Activated CD8-positive, alpha-beta T cell treated with anti-CD3 and anti-CD28 coated beads, Interleukin-2, amount 10 ng/mL, durations not matched to agents 7 days and 5 days (primary cell): ENCODE measurements around the gene CDT1. TPM values are rescaled to one million over a fixed set of nuclear protein-coding genes. Genes with fewer than 3 reads are reported as not detected.

Experiments used
- ATAC-seq: fragments of 150-1000 bp; cut with Tn5 transposase; one replicate; pipeline ENCODE4 v1.10.0; 2021; ENCODE audit warnings: moderate library complexity
- CTCF ChIA-PET: fragments of 350-600 bp; sonication (Branson Sonifier 250); formaldehyde crosslinking; loops from one replicate; lab custom pipeline; 2021; ENCODE audit warnings: antibody characterized with exemption; lab: Charles Lee
- POLR2A ChIA-PET: fragments of 350-600 bp; sonication (Branson Sonifier 250); formaldehyde crosslinking; loops from one replicate; lab custom pipeline; 2021; ENCODE audit warnings: antibody characterized with exemption; lab: Charles Lee
- DNase-seq: peaks from one replicate; pipeline ENCODE4 v3.0.0-alpha.2; 2020
- H3K27ac Mint-ChIP-seq: one replicate; pipeline ENCODE4 v1.8.0; 2021; ENCODE audit warnings: mild to moderate bottlenecking, mixed read lengths
- H3K27me3 Mint-ChIP-seq: one replicate; pipeline ENCODE4 v1.8.0; 2021; ENCODE audit warnings: low read depth, mixed read lengths
- H3K36me3 Mint-ChIP-seq: one replicate; pipeline ENCODE4 v1.8.0; 2021; ENCODE audit warnings: low read depth, mixed read lengths
- H3K4me1 Mint-ChIP-seq: one replicate; pipeline ENCODE4 v1.8.0; 2021; ENCODE audit warnings: low read depth, mixed read lengths
- H3K4me3 Mint-ChIP-seq: one replicate; pipeline ENCODE4 v1.8.0; 2021; ENCODE audit warnings: mild to moderate bottlenecking, mixed read lengths
- H3K9me3 Mint-ChIP-seq: one replicate; pipeline ENCODE4 v1.8.0; 2022; ENCODE audit warnings: mixed read lengths; ENCODE audit not compliant: insufficient read depth
- total RNA-seq, 2 experiments: library from RNA; stranded (reverse); gene quantifications; one replicate each; pipeline ENCODE4 v1.2.3, GENCODE V29; 2021

The CDT1 gene
- total RNA-seq, 2 experiments from 2014 or later: 126 to 132 TPM

DNA sequence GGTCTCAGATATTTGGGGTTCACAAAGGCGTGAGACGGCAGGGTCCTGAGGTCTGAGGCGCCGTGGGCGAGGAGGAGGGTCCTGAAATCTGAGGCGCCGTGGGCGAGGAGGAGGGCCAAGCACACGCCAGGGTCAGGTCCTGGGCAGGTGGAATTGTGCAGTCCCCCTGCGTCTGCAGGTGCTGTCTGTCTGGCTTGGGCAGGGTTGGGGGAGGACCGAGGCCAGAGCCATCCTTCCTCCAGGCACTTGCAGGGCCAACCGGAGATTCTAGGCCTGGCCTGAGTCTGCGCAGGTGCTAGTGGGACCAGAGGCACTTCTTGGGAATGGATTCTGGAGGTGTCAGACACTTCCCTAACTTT is 10.5 kb downstream of the CDT1 start:
- Mint-ChIP-seq H3K27ac (no peak overlapping the region), H3K9me3 (no peaks in the 10 kb centered on the region), H3K4me1 (peaks cover 24% of the 10 kb centered on the region), H3K36me3 (peaks cover 12% of the 10 kb centered on the region), H3K27me3 (no peaks in the 10 kb centered on the region), H3K4me3 (no peak overlapping the region)
- ChIA-PET CTCF (interaction anchor here (0.8 to 5.5 kb wide), 3 partner anchors 44 to 402 kb away, joined by 3 to 42 read pairs (median 12); partner anchors contain the start of genes GALNS and TRAPPC2L), POLR2A (no interaction called here)
- DNase-seq (no peak), ATAC-seq (no peak)

DNA sequence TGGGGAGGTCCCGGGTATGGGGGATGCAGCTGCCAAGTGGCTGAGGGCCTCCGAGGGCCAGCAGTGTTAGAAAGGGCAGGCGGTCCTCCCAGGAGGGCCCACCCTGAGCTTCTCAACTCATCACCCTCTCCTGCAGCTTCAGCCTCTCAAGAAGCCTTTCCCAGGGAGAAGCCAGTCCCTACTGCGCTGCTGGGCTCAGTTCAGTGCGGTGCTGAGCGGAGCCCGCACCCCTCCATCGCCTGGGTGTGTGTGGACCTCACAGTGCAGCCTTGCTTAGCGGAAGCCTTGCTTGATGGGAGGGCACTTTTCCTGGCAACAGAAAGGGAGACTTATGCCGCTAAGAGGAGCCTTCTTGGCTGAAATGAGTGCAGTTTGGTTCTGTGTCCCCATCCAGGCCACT is 11.6 kb downstream of the CDT1 start:
- Mint-ChIP-seq H3K27ac (no peak overlapping the region), H3K4me1 (peaks cover 14% of the 10 kb centered on the region), H3K36me3 (peaks cover 2% of the 10 kb centered on the region), H3K27me3 (no peaks in the 10 kb centered on the region), H3K9me3 (no peaks in the 10 kb centered on the region), H3K4me3 (no peak overlapping the region)
- ATAC-seq: no peak
- DNase-seq: no peak
- CTCF ChIA-PET: interaction anchor here (0.9 to 2.2 kb wide), 3 partner anchors 15 to 43 kb away, joined by 3 to 12 read pairs (median 3); no protein-coding TSS in a partner anchor
- POLR2A ChIA-PET: no interaction called here

DNA sequence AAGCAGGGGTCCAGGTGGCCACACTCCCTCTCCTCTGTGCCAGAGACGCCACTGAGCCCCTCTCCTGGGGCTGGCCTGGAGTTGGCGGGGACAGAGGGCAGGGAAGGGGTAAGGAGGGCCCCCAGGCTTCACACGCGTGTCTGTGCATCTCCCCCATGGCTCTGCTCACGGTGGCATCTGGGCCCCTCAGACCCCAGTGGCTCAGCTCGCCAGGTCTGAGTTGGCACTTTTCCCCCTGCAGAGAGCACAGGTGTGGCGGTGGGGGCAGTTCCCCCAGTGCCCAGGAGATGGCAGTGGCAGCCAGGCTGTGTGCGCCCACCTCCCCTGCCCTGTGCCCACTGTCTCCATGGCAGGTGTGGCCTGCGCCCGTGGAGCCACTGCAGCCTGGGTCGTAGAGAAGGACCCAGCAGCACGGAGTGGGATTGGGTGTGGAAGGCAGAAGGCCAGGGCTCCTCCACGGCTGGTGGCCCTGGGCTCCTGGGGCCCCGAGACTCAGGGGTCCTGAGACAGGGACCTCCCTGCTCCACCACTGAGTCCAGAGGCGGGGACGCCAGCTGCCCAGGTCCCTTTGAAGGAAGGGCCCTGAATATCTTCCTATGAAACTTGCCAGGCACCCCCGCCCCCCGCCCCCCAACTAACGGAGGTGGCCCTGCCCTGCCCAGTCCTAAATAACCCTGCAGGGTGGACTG is 12.5 kb downstream of the CDT1 start:
- Mint-ChIP-seq H3K36me3 (no peaks in the 10 kb centered on the region), H3K27ac (no peak overlapping the region), H3K4me1 (peaks cover 9% of the 10 kb centered on the region), H3K4me3 (no peak overlapping the region), H3K27me3 (no peaks in the 10 kb centered on the region), H3K9me3 (no peaks in the 10 kb centered on the region)
- peak; percentile 66 for DNase-seq
- ATAC-seq: no peak
- ChIA-PET CTCF (interaction anchor here (0.9 to 2.2 kb wide), 4 partner anchors 15 to 400 kb away, joined by 3 to 12 read pairs (median 4); no protein-coding TSS in a partner anchor), POLR2A (no interaction called here)

DNA sequence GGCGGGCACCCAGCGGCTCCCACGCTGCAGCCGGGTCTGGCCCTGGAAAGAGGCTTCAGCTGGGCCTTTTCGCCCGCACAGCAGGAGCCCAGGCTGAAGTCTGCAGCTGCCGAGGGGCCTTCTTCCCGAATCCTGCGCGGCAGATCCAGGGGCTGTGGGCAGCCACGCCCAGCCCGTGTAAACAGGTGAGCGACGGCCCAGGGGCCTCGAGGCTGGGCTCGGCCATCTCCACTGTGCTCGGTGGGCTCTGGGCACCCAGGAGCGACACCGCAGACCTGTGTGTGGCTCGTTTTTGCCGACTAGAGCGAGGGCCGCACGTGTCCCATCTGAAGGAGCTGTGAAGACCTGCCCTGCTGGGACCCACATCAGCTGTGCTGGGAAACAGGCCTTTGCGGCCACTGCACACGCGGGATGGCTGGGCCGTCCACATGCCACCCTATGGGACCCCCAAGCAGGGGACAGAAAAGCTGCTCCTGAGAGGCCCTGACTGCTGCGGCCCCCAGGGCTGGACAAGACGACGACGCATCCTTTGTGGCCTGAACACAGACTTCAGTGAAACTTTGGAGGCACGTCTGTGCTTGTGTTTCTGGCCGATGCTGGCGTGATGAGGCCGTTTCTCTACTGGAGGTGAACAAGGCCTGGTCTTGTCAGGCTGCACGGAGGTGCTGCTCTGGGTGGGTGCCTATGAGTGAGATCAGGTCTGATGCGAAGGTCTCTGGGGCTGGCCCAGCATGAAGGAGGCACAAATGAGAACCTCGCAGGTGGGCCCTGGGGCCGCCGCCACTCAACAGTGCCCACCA is 13.3 kb downstream of the CDT1 start:
- no peaks in the 10 kb centered on the region for H3K36me3 Mint-ChIP-seq
- ChIA-PET CTCF (interaction anchor here (1.1 to 2.8 kb wide), 2 partner anchors 41 to 399 kb away, joined by 4 to 12 read pairs; partner anchors contain the start of genes GALNS and TRAPPC2L), POLR2A (no interaction called here)
- H3K4me1 Mint-ChIP-seq: peaks cover 8% of the 10 kb centered on the region
- ATAC-seq (no peak), DNase-seq (no peak)
- no peak overlapping the region for H3K4me3 Mint-ChIP-seq
- no peak overlapping the region for H3K27ac Mint-ChIP-seq
- no peaks in the 10 kb centered on the region for H3K9me3 Mint-ChIP-seq
- H3K27me3 Mint-ChIP-seq: no peaks in the 10 kb centered on the region

DNA sequence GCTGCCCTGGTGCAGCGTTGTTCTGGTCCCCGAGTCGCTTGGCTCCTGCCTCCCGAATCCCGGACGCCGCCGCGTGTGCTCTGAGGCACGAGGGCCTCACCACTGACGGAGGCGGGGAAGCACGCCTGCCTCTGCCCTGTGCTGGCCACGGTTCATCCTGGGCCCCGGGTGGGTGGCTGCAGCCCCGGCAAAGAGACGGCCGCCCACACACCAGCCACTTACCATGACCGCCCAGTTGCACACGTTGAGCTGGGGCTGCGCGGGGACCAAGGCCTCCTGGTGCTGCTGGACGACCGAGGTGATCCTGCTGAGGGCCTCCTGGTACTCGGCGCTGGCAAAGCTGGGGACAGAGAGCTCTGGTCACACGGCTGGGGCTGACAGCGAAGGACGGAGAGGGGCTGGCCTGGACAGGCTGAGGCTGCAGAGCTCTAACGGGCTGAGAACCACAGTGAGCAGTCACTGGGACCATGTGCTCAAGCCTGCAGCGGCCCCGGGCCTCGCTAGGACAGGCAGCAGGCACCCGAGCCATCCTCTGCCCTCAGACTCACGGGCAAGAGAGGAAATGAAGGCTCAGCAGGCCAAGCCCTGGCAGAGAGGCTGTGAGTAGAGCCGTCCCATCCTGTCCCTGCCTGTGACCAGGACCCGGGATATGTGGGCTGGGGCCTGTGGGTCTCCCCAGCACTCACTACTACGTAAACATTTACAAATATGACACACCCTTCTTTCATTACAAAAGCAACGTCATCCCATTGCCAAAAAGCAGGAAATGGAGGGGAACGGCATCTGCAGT is 14.4 kb downstream of the CDT1 start:
- H3K27ac Mint-ChIP-seq: no peak overlapping the region

DNA sequence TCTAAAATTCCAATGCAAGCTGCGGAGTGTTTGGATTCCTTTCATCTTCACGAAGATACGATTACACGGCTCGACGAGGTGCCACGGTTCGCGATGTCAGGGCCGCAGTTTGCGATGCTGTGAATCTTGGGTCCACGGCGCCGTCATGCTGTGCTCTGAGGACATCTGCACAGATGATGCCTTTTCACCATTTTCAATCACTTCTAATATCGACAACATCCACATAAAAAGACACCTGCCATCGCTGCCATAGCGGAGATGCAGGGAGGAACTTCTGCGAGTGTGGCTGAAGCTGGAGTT is 14.9 kb downstream of the CDT1 start:
- no peaks in the 10 kb centered on the region for H3K27me3 Mint-ChIP-seq
- ChIA-PET CTCF (interaction anchor here (1.3 to 2.8 kb wide), 2 partner anchors 39 to 398 kb away, joined by 3 to 12 read pairs; partner anchors contain the start of genes GALNS and TRAPPC2L), POLR2A (interaction anchor here (0.9 kb wide), 1 partner anchor 39 kb away, joined by 3 read pairs; no protein-coding TSS in a partner anchor)

More for the DNA sequence above, 14.4 kb downstream of the CDT1 start:
- POLR2A ChIA-PET: interaction anchor here (0.9 kb wide), 1 partner anchor 40 kb away, joined by 3 read pairs; no protein-coding TSS in a partner anchor
- Mint-ChIP-seq H3K9me3 (no peaks in the 10 kb centered on the region), H3K27me3 (no peaks in the 10 kb centered on the region), H3K4me1 (peaks cover 4% of the 10 kb centered on the region), H3K4me3 (no peak overlapping the region), H3K36me3 (no peaks in the 10 kb centered on the region)
- CTCF ChIA-PET: interaction anchor here (1.3 to 2.8 kb wide), 2 partner anchors 40 to 398 kb away, joined by 3 to 12 read pairs; partner anchors contain the start of genes GALNS and TRAPPC2L
- no peak for ATAC-seq
- DNase-seq: no peak

DNA sequence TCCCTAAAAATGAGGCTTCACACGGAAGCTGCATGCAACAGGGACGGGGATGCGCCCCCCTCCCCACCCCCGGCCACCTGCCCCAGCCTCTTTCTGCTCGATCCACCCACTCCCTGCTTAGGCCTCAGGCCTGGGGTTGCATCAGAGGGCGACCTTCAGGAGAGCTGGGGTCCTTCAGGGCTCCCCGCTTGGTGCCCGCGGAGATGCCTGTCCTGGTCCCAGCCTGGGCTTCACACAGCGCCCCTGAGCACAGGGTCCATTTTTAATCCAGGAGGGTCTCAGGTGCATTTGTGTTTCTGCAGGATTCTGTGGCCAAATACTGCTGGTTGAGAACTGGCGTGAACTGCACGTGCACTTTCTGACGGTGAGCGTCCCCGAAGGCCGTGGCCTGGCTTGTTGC is 15.5 kb downstream of the CDT1 start:
- Mint-ChIP-seq H3K36me3 (no peaks in the 10 kb centered on the region), H3K27me3 (no peaks in the 10 kb centered on the region), H3K9me3 (no peaks in the 10 kb centered on the region), H3K27ac (no peak overlapping the region), H3K4me3 (no peak overlapping the region), H3K4me1 (no peaks in the 10 kb centered on the region)
- ChIA-PET CTCF (interaction anchor here (1.3 to 2.8 kb wide), 2 partner anchors 38 to 397 kb away, joined by 3 to 12 read pairs; partner anchors contain the start of genes GALNS and TRAPPC2L), POLR2A (interaction anchor here (0.9 kb wide), 1 partner anchor 39 kb away, joined by 3 read pairs; no protein-coding TSS in a partner anchor)
- DNase-seq: no peak
- ATAC-seq: no peak

More for the DNA sequence above, 14.9 kb downstream of the CDT1 start:
- Mint-ChIP-seq H3K4me3 (no peak overlapping the region), H3K27ac (no peak overlapping the region), H3K9me3 (no peaks in the 10 kb centered on the region), H3K36me3 (no peaks in the 10 kb centered on the region), H3K4me1 (peaks cover 3% of the 10 kb centered on the region)
- no peak for ATAC-seq
- no peak for DNase-seq

DNA sequence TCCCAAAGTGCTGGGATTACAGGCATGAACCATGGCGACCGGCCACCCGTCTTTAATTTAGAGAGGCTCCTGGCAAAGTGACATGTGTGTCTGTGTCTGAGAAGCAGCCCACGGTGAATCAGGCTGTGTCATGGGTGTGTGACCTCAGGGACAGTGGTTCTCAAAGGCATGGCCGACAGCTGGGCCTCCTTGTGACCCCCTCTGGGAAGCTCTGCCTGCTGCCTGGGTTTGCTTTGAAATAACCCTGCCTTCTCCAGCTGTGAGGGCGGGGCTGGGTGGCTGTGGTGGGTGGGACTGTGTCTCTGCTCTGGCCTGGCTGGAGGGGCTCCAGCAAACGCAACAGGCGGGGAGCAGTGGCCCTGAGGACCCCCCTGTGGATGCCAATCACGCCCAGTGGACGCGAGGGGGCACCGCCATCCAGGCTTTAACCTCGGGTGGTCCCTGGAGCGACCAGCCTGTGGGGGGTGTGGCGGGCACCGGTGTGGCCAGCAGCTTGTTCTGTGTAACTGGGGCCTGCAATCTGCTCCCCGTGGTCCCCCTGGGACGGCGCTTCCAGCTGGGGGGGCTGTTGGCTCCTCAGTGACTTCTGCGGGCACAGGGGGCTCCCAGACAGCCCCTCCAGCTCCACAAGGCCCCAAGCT is 16.9 kb downstream of the CDT1 start:
- DNase-seq (no peak), ATAC-seq (no peak)
- Mint-ChIP-seq H3K9me3 (no peaks in the 10 kb centered on the region), H3K4me3 (no peak overlapping the region), H3K27ac (no peak overlapping the region), H3K36me3 (no peaks in the 10 kb centered on the region), H3K27me3 (no peaks in the 10 kb centered on the region), H3K4me1 (no peaks in the 10 kb centered on the region)
- ChIA-PET POLR2A (no interaction called here), CTCF (no interaction called here)

DNA sequence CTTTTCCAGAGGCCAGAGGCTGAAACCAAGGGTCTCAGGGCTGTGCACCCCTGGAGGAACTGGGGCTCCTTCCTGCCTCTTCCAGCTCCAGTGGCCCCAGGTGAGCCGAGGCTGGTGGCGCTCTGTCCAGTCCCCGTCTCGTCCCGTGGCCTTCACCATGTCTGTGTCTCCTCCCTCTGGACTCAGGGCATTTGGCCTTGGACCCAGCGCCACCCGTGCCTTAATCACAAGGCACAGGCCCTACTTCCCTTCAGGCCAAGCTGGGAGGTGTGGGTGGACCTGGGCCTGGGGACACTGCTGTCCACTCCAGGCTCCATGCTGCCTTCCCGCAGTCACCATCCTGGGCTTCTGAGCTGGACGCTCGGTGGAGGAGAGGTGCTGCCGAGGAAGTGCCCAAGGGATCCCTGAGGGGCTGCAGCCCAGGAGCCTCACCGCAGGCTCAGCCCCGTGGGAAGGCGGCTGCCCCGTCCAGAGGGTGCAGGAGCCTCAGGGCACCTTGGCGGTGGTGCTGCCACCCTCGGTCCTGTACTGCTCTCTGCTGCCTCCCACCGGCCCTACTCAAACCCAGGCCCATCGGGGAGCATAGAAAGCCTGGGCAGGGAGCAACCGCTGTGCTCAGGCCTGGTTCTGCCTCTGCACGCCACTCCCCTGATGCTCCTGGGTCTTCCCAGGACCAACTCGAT is 17.7 kb downstream of the CDT1 start:
- no peaks in the 10 kb centered on the region for H3K27me3 Mint-ChIP-seq
- H3K36me3 Mint-ChIP-seq: no peaks in the 10 kb centered on the region
- H3K4me3 Mint-ChIP-seq: no peak overlapping the region
- H3K4me1 Mint-ChIP-seq: no peaks in the 10 kb centered on the region
- ChIA-PET POLR2A (no interaction called here), CTCF (no interaction called here)
- H3K9me3 Mint-ChIP-seq: no peaks in the 10 kb centered on the region
- no peak overlapping the region for H3K27ac Mint-ChIP-seq
- ATAC-seq: no peak
- no peak for DNase-seq

DNA sequence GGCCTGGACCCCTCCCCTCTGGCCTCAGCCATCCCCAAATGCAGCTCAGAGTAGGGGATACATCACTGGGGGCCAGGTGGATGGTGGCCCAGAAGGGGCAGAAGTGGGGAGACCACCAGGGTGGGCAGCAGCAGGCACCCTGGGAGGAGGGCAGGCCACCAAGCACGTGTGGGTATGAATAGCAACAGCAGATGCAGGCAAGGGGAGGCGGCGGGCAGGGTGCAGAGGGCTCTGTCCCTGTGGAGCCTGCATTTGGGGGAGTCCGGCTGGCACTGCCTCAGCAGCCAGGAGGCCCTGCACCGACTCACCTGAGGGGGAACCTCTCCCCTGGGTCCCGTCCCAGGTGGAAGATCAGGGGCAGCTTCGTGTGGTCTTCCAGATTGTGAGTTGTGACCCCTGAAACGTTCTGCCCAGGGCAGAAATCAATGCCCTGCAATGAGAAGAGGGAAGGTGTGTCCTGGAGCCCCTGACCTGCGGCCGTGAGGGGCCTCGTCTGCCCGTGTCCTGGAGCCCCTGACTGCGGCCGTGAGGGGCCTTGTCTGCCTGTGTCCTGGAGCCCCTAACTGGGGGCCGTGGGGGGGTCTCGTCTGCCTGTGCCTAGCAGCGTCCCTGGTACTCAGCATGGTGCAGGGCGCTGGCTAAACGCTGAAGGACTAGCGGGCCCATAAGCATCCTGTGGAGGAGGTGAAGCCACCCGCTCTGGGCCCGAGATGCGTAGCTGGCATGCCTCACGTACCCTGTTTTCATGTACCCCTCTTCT is 18.9 kb downstream of the CDT1 start:
- Mint-ChIP-seq H3K4me1 (no peaks in the 10 kb centered on the region), H3K9me3 (no peaks in the 10 kb centered on the region), H3K36me3 (no peaks in the 10 kb centered on the region), H3K27me3 (no peaks in the 10 kb centered on the region), H3K27ac (no peak overlapping the region), H3K4me3 (no peak overlapping the region)
- no peak for ATAC-seq
- ChIA-PET POLR2A (no interaction called here), CTCF (interaction anchor here (1.8 kb wide), 1 partner anchor 35 kb away, joined by 4 read pairs; no protein-coding TSS in a partner anchor)
- no peak for DNase-seq
